K562 (cell line): Measurements from ENCODE around the gene KIF1A. TPM values are rescaled to one million over a fixed set of nuclear protein-coding genes. Genes with fewer than 3 reads are reported as not detected.

Experiments
- ATAC-seq: fragments of 200-7000 bp; cut with Tn5 transposase; 3 replicates; pipeline ENCODE4 v1.9.1; 2020; ENCODE audit warnings: moderate library complexity
- BruUV-seq: library from RNA; stranded (reverse); fragments of 400-500 nt; replicated peaks from 2 replicates; lab custom pipeline; 2021; lab: Mats Ljungman, UMichigan
- CTCF ChIA-PET: fragments of 300-600 bp; formaldehyde crosslinking; extraction: SDS; loops from one replicate; lab custom pipeline; 2021; ENCODE audit warnings: low intra/inter-chr PET ratio; lab: Yijun Ruan, JAX
- POLR2A ChIA-PET: fragments of 300-600, 350-650 bp; sonication (Branson Sonifier 250); formaldehyde crosslinking; extraction: SDS; loops from one replicate; lab custom pipeline; 2021; ENCODE audit warnings: antibody characterized with exemption, inconsistent platforms; lab: Yijun Ruan, JAX
- DNase-seq, 4 experiments: peaks; one replicate each; pipeline versions ENCODE4 v3.0.0 to v3.0.0-alpha.2; 2011 to 2018; ENCODE audit warnings: low spot score in 3 of 4, mixed read lengths in 3 of 4; ENCODE audit errors: extremely low read depth in 1 of 4
- FAIRE-seq: peaks from 2 replicates; lab custom pipeline; 2011; peaks lifted over from hg19 to GRCh38; lab: Jason Lieb, UNC
- H2AFZ ChIP-seq: 2 replicates; pipeline ENCODE4 v1.6.0; 2011; ENCODE audit warnings: low read depth, low read length, control low read depth, inconsistent platforms
- H3K27ac ChIP-seq: fragments of 200-600 bp; 3 replicates; pipeline ENCODE4 v1.8.0; 2011; ENCODE audit warnings: low read depth, mild to moderate bottlenecking, control low read depth, inconsistent platforms, low read length, moderate library complexity, mixed read lengths; ENCODE audit errors: extremely low read depth
- H3K27me3 ChIP-seq, 2 experiments: fragments of 300-600 bp in 1 of 2; 2 replicates in 1 of 2; 3 replicates in 1 of 2; pipeline versions ENCODE4 v1.6.0 to v1.8.0; 2011; ENCODE audit warnings: inconsistent platforms in 2 of 2, low read length in 2 of 2, mild to moderate bottlenecking in 1 of 2, mixed read lengths in 1 of 2, moderate library complexity in 1 of 2; ENCODE audit not compliant: control insufficient read depth in 2 of 2, insufficient read depth in 2 of 2
- H3K36me3 ChIP-seq: fragments of 300-600 bp; 3 replicates; pipeline ENCODE4 v1.8.0; 2011; ENCODE audit warnings: mild to moderate bottlenecking, low read length, inconsistent platforms; ENCODE audit not compliant: control insufficient read depth, insufficient read depth
- H3K4me1 ChIP-seq, 2 experiments: fragments of 200-600 bp in 1 of 2; replicated peaks in 1 of 2; 2 replicates in 1 of 2; 3 replicates in 1 of 2; pipeline versions ENCODE4 v1.5.1 to v1.8.0; 2011; ENCODE audit warnings: inconsistent platforms in 2 of 2, low read length in 2 of 2, mild to moderate bottlenecking in 1 of 2, mixed read lengths in 1 of 2, moderate library complexity in 1 of 2; ENCODE audit not compliant: control insufficient read depth in 2 of 2, insufficient read depth in 2 of 2
- H3K4me2 ChIP-seq: 2 replicates; pipeline ENCODE4 v1.6.1; 2011; ENCODE audit warnings: low read length, control low read depth, inconsistent platforms, mixed read lengths; ENCODE audit not compliant: insufficient read depth
- H3K4me3 ChIP-seq: fragments of 200-600 bp; sonication (generic), shearing (Covaris generic); 2 replicates; pipeline ENCODE4 v1.5.1; 2016; ENCODE audit warnings: control low read depth, inconsistent platforms
- H3K79me2 ChIP-seq: fragments of 200-600 bp; 3 replicates; pipeline ENCODE4 v1.8.0; 2011; ENCODE audit warnings: low read length, inconsistent platforms; ENCODE audit not compliant: control insufficient read depth, insufficient read depth
- H3K9ac ChIP-seq, 2 experiments: 2 replicates each; pipeline versions ENCODE4 v1.6.0 to v1.6.1; 2011; ENCODE audit warnings: low read depth in 2 of 2, low read length in 2 of 2, control low read depth in 1 of 2, inconsistent platforms in 1 of 2, mild to moderate bottlenecking in 1 of 2, mixed read lengths in 1 of 2; ENCODE audit not compliant: insufficient read depth in 1 of 2
- H3K9me1 ChIP-seq: one replicate; pipeline ENCODE4 v1.6.0; 2011; ENCODE audit warnings: inconsistent platforms, mild to moderate bottlenecking, low read length, moderate library complexity; ENCODE audit not compliant: control insufficient read depth, insufficient read depth
- H3K9me3 ChIP-seq: replicated peaks from 2 replicates; pipeline ENCODE4 v1.5.1; 2011; ENCODE audit warnings: low read depth, low read length, inconsistent platforms; ENCODE audit not compliant: control insufficient read depth, insufficient read depth
- H4K20me1 ChIP-seq: replicated peaks from 2 replicates; pipeline ENCODE4 v1.6.1; 2011; ENCODE audit warnings: low read length, inconsistent platforms, mixed read lengths; ENCODE audit not compliant: control insufficient read depth, insufficient read depth
- CTCFL ChIP-seq: IDR thresholded peaks from 2 replicates; pipeline ENCODE4 v1.6.1; 2011; ENCODE audit warnings: borderline replicate concordance, low read depth, mild to moderate bottlenecking, moderate library complexity, low read length; ENCODE audit not compliant: insufficient read depth, poor library complexity, severe bottlenecking
- KHSRP ChIP-seq: fragments of 450-650 bp; IDR thresholded peaks from 2 replicates; pipeline ENCODE4 v1.6.1; 2017
- NR2C1 ChIP-seq, 2 experiments: fragments of 450-650 bp; IDR thresholded peaks; 2 replicates each; pipeline ENCODE4 v1.6.1; 2017; ENCODE audit warnings: mild to moderate bottlenecking in 2 of 2, antibody characterized with exemption in 1 of 2, inconsistent platforms in 1 of 2, missing compliant biosample characterization in 1 of 2, missing genetic modification characterization in 1 of 2
- PCBP2 ChIP-seq: fragments of 200-400 bp; formaldehyde crosslinking; IDR thresholded peaks from 2 replicates; pipeline ENCODE4 v1.6.1; 2018; ENCODE audit warnings: low read length, low read depth, mild to moderate bottlenecking, moderate library complexity; ENCODE audit not compliant: poor library complexity, severe bottlenecking
- POLR2H ChIP-seq: IDR thresholded peaks from 2 replicates; pipeline ENCODE4 v1.6.1; 2016; ENCODE audit warnings: missing genetic modification characterization, low read depth, mild to moderate bottlenecking, control low read depth, missing compliant biosample characterization, moderate library complexity
- POU5F1 ChIP-seq: fragments of 150-350 bp; IDR thresholded peaks from 2 replicates; pipeline ENCODE4 v1.6.1; 2014; ENCODE audit warnings: borderline replicate concordance, low read length, low read depth, mild to moderate bottlenecking; ENCODE audit not compliant: partially characterized antibody
- RREB1 ChIP-seq: fragments of 250-450 bp; sonication (Bioruptor Pico); IDR thresholded peaks from 2 replicates; pipeline ENCODE4 v1.4.0; 2020
- YY1 ChIP-seq, 3 experiments: IDR thresholded peaks; 2 replicates each; pipeline ENCODE4 v1.6.1; 2011; ENCODE audit warnings: low read length in 2 of 3, mild to moderate bottlenecking in 2 of 3, moderate library complexity in 2 of 3, borderline replicate concordance in 1 of 3, control low read depth in 1 of 3, low read depth in 1 of 3; ENCODE audit not compliant: insufficient read depth in 3 of 3, insufficient replicate concordance in 2 of 3, control insufficient read depth in 1 of 3, insufficient read length in 1 of 3; ENCODE audit errors: extremely low read depth in 1 of 3
- ZBTB26 ChIP-seq: fragments of 450-650 bp; formaldehyde crosslinking; IDR thresholded peaks from 2 replicates; pipeline ENCODE4 v1.4.0; 2022; ENCODE audit warnings: missing genetic modification characterization
- ZC3H8 ChIP-seq: fragments of 450-650 bp; IDR thresholded peaks from 2 replicates; pipeline ENCODE4 v1.6.1; 2017
- ZNF217 ChIP-seq: sonication (generic); formaldehyde crosslinking; IDR thresholded peaks from 2 replicates; pipeline ENCODE4 v1.8.0; 2022; ENCODE audit warnings: mild to moderate bottlenecking, missing genetic modification reagents
- ZNF75A ChIP-seq: fragments of 450-650 bp; formaldehyde crosslinking; IDR thresholded peaks from 2 replicates; pipeline ENCODE4 v1.4.0; 2020; ENCODE audit warnings: mild to moderate bottlenecking
- WGBS: fragments of 100-300 bp; shearing (Covaris generic); methylation state at CpG from one replicate; pipeline ENCODE4 v1.1.6; 2016; ENCODE audit warnings: low coverage, mixed read lengths; ENCODE audit not compliant: insufficient coverage; ENCODE audit errors: missing lambda C conversion rate; 5-methylcytosine and 5-hydroxymethylcytosine counted together
- in situ Hi-C: fragments of 300-500 bp; cut with MboI; formaldehyde crosslinking; loops from 4 replicates; pipeline ENCODE4 v1.15.0; 2018; ENCODE audit warnings: inconsistent platforms, mixed read lengths
- intact Hi-C: fragments of 100-400 bp; cut with micrococcal nuclease; formaldehyde crosslinking; loops from 2 replicates; pipeline ENCODE4 v1.14.2; 2022
- polyA plus RNA-seq, 8 experiments: library from polyadenylated mRNA; depleted of rRNA in 4 of 8; stranded (reverse) in 5 of 8; unstranded in 3 of 8; fragments of >200 nt; fragmentation: Nextera tagmentation in 2 of 8; fragmentation: Illumina TruSeq in 1 of 8; extraction: Ambion mirVana in 2 of 8; extraction: Trizol in 1 of 8; gene quantifications; 2 replicates each; pipeline versions ENCODE4 v1.2.1 to v1.2.3, GENCODE V29; 2011 to 2014; ENCODE audit warnings: inconsistent platforms in 1 of 8, missing spikeins in 1 of 8
- total RNA-seq, 7 experiments: library from RNA; depleted of rRNA in 6 of 7; stranded (reverse); fragments of >200 nt in 6 of 7; fragmentation: Illumina TruSeq in 2 of 7; extraction: Trizol in 2 of 7; gene quantifications; 2 replicates each; pipeline versions ENCODE4 v1.2.1 to v1.2.3, GENCODE V29; 2011 to 2021; ENCODE audit warnings: low replicate concordance in 1 of 7

Gene KIF1A
- total and polyA plus RNA-seq, 9 of the 15 experiments (the other 6 are each of a cell fraction or from before 2014, with no cell fraction given), result 0.07 to 1.4 (median 0.45) TPM; not detected in 2

GRCh38 chr2:240832921-240833494 is 13.0 kb upstream of the KIF1A start:
- Histone ChIP-seq H3K79me2 (no peaks in the 10 kb centered on the region), H3K27me3 (peaks cover 3 to 23% of the 10 kb centered on the region in 2 experiments; a peak in 3 of 5 replicates), H3K36me3 (no peaks in the 10 kb centered on the region), H4K20me1 (no peaks in the 10 kb centered on the region), H3K9me3 (no peaks in the 10 kb centered on the region), H2AFZ (no peak overlapping the region), H3K4me3 (no peak overlapping the region), H3K4me2 (no peak overlapping the region), H3K27ac (no peak overlapping the region), H3K9ac (no peak overlapping the region), H3K9me1 (no peaks in the 10 kb centered on the region), H3K4me1 (peaks cover 0 to 7% of the 10 kb centered on the region in 2 experiments; a peak in 2 of 5 replicates)
- DNase-seq (no peak), FAIRE-seq (no peak), ATAC-seq (no peak)
- no TSS peak for BruUV-seq
- in situ Hi-C loops, result no loop called here
- POLR2A ChIA-PET, result no interaction called here
- intact Hi-C loops, result no loop called here
- CTCF ChIA-PET, result no interaction called here
- 0% methylated on average over 10 of the region's 13 CpGs for WGBS
- TF ChIP-seq ZC3H8, result no peak
- TF ChIP-seq PCBP2, result no peak
- no peak for TF ChIP-seq CTCFL
- TF ChIP-seq KHSRP, result no peak
- TF ChIP-seq ZBTB26 (CRISPR knock-in tag), result no peak
- TF ChIP-seq POU5F1, result no peak
- TF ChIP-seq ZNF75A (CRISPR knock-in tag), result no peak
- no peak for TF ChIP-seq ZNF217 (CRISPR knock-in tag)
- TF ChIP-seq YY1 (IDR thresholded peaks at IDR 0.05; ENCODE audit: borderline replicate concordance in 1 of 3, control insufficient read depth in 1 of 3, extremely low read depth in 1 of 3, insufficient read depth in 3 of 3, insufficient read length in 1 of 3, insufficient replicate concordance in 2 of 3, low read depth in 1 of 3, low read length in 2 of 3), result no peak
- no peak for TF ChIP-seq POLR2H (tag)
- TF ChIP-seq NR2C1 (IDR thresholded peaks at IDR 0.05), result no peak
- no peak for TF ChIP-seq NR2C1 (tag; IDR thresholded peaks at IDR 0.05)
- TF ChIP-seq RREB1 (CRISPR knock-in tag), result no peak
